H1 (cell line): ENCODE results near the gene MRPL20. TPM values are rescaled to one million over a fixed set of nuclear protein-coding genes. Genes with fewer than 3 reads are reported as not detected.

Experiments used
- CBX5 ChIP-seq: fragments of 300-800, 300-1000 bp; sonication (generic); IDR thresholded peaks from 2 replicates; pipeline ENCODE4 v1.7.1; 2016; ENCODE audit warnings: antibody characterized with exemption, low read length, low read depth
- CHD2 ChIP-seq: IDR thresholded peaks from 2 replicates; pipeline ENCODE4 v1.6.1; 2012; ENCODE audit warnings: low read length, improper control_type of control experiment
- FOSL1 ChIP-seq: IDR thresholded peaks from 2 replicates; pipeline ENCODE4 v1.6.1; 2011; ENCODE audit warnings: mild to moderate bottlenecking, low read depth, low read length, moderate library complexity; ENCODE audit not compliant: insufficient read depth
- GABPA ChIP-seq: IDR thresholded peaks from 2 replicates; pipeline ENCODE4 v1.6.1; 2011; ENCODE audit warnings: mild to moderate bottlenecking, low read length, moderate library complexity, borderline replicate concordance; ENCODE audit not compliant: insufficient read depth
- POLR2A ChIP-seq, 2 experiments: IDR thresholded peaks; 1 replicate in 1 of 2; 2 replicates in 1 of 2; pipeline ENCODE4 v1.6.1; 2011; ENCODE audit warnings: low read depth in 2 of 2, low read length in 2 of 2, mild to moderate bottlenecking in 2 of 2; ENCODE audit errors: control extremely low read depth in 1 of 2
- RAD21 ChIP-seq, 2 experiments: IDR thresholded peaks in 1 of 2; conservative IDR thresholded peaks in 1 of 2; 2 replicates each; pipeline ENCODE4 v1.6.1; 2011; ENCODE audit warnings: low read depth in 2 of 2, low read length in 2 of 2, improper control_type of control experiment in 1 of 2, inconsistent platforms in 1 of 2, mild to moderate bottlenecking in 1 of 2, moderate library complexity in 1 of 2
- RFX5 ChIP-seq: IDR thresholded peaks from 2 replicates; pipeline ENCODE4 v1.6.1; 2011; ENCODE audit warnings: low read depth, low read length, improper control_type of control experiment, borderline replicate concordance
- SP1 ChIP-seq: IDR thresholded peaks from 2 replicates; pipeline ENCODE4 v1.6.1; 2011; ENCODE audit warnings: low read depth, low read length
- polyA plus RNA-seq, 7 experiments: library from polyadenylated mRNA; depleted of rRNA in 3 of 7; stranded (reverse) in 5 of 7; unstranded in 2 of 7; fragments of >200 nt in 5 of 7; fragments of 200-250 nt in 2 of 7; gene quantifications; 1 replicate in 5 of 7; 2 replicates in 1 of 7; 4 replicates in 1 of 7; pipeline versions ENCODE4 v1.2.1 to v1.2.3, GENCODE V29; 2011 to 2013; ENCODE audit warnings: missing spikeins in 2 of 7, mixed read lengths in 2 of 7
- total RNA-seq: library from RNA; stranded (reverse); fragmentation: NEBNext Ultra II Directional; extraction: Animal tissue kit (Norgen Biotek cat#: 25700); gene quantifications from 2 replicates; pipeline ENCODE4 v1.2.1, GENCODE V29; 2021

MRPL20 gene
- total and polyA plus RNA-seq, 2 of the 8 experiments (the other 6 are each of a cell fraction or from before 2014, with no cell fraction given): 126 to 151 TPM

GRCh38 chr1:1402072-1402900 lies 4.8 kb downstream of the MRPL20 start (continued):
- TF ChIP-seq FOSL1 (no peak), RAD21 (IDR thresholded peaks at IDR 0.05 in 1 of 2, conservative IDR thresholded peaks at IDR 0.05 in 1 of 2; ENCODE audit: low read depth in 2 of 2, low read length in 2 of 2) (peak; percentile 45 to 57), GABPA (peak; percentile 57; the same call in 1 of the 2 replicates), CHD2 (peak; percentile 74), POLR2A (IDR thresholded peaks at IDR 0.05; ENCODE audit: control extremely low read depth in 1 of 2, low read depth in 2 of 2, low read length in 2 of 2) (peak in 1 of 2 experiments; percentile 3; a peak in 1 of 3 replicates), RFX5 (no peak), CBX5 (no peak), SP1 (0 out of 2 replicates have a peak, but pooled peaks have one; percentile 30)
